ENCODE data around the gene CRIP3. TPM values are rescaled to one million over a fixed set of nuclear protein-coding genes. Genes with fewer than 3 reads are reported as not detected.

Gene CRIP3
- total RNA-seq, 1 experiment from 2014 or later, result not detected

DNA sequence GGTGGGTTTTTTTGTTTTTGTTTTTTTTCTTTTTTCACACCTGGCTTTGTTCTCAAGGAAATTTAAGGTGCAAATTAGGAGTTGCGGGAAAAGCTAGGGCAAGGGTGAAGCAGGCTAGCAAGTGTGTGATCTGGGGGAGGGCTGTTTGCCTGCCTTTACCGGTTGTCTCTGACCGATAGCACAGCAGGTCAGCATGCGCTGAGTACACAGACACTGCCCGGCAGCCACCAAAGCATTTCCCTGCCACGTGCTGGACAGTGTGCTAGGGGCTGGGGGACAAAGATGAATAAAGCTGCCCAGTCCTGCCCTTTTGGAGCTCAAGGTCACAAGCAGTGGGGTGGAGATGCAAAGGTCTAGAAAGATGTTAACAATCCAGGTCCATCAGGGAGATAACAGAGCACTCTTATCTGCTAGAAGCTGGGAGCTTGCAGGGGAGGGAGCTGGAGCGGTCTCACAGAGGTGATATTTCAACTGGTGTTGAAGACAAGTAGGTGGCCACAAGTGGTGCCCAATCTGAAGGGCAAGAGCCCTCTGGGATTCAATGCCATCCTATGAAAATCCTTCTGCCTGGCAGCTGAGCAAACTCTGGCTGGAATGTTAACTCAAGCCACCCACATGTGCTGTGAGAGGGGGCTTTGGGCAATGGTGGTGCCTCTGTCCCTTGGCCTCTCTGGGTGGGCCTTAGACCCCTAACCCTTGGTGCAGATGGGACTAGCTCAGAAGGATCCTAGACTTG lies 40.8 kb downstream of the CRIP3 start:
- Histone ChIP-seq H3K36me3 (ENCODE audit: control insufficient read depth, insufficient read depth, low read length) (no peaks in the 10 kb centered on the region), H3K27me3 (replicated peaks; ENCODE audit: control insufficient read depth, insufficient read depth, low read length) (no peaks in the 10 kb centered on the region), H3K9me3 (no peaks in the 10 kb centered on the region), H3K4me1 (peaks cover 37% of the 10 kb centered on the region), H3K4me3 (ENCODE audit: low read depth, low read length) (no peak overlapping the region)
- Mint-ChIP-seq H3K27ac (ENCODE audit: unreplicated experiment) (no peak overlapping the region), H3K4me1 (ENCODE audit: low read depth, unreplicated experiment) (peaks cover 18% of the 10 kb centered on the region), H3K36me3 (ENCODE audit: insufficient read depth, unreplicated experiment) (no peaks in the 10 kb centered on the region), H3K9me3 (ENCODE audit: unreplicated experiment) (no peaks in the 10 kb centered on the region), H3K4me3 (ENCODE audit: unreplicated experiment) (no peak overlapping the region), H3K27me3 (ENCODE audit: insufficient read depth, unreplicated experiment) (no peaks in the 10 kb centered on the region)
- BruUV-seq (replicated peaks), result no TSS peak
- ChIA-PET CTCF (interaction anchor here (0.5 to 1.1 kb wide), 7 partner anchors 13 to 316 kb away, joined by 3 to 5 read pairs (median 3); no protein-coding TSS in a partner anchor), POLR2A (interaction anchor here (0.8 kb wide), 1 partner anchor 86 kb away, joined by 3 read pairs; the partner anchor contains the start of gene CUL9)
- peak; percentile 47 to 80 for DNase-seq
- TF ChIP-seq, protein P1, sequence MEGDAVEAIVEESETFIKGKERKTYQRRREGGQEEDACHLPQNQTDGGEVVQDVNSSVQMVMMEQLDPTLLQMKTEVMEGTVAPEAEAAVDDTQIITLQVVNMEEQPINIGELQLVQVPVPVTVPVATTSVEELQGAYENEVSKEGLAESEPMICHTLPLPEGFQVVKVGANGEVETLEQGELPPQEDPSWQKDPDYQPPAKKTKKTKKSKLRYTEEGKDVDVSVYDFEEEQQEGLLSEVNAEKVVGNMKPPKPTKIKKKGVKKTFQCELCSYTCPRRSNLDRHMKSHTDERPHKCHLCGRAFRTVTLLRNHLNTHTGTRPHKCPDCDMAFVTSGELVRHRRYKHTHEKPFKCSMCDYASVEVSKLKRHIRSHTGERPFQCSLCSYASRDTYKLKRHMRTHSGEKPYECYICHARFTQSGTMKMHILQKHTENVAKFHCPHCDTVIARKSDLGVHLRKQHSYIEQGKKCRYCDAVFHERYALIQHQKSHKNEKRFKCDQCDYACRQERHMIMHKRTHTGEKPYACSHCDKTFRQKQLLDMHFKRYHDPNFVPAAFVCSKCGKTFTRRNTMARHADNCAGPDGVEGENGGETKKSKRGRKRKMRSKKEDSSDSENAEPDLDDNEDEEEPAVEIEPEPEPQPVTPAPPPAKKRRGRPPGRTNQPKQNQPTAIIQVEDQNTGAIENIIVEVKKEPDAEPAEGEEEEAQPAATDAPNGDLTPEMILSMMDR (IDR thresholded peaks at IDR 0.05; ENCODE audit: insufficient read depth in 1 of 2, low read depth in 1 of 2, low read length in 1 of 2, severe bottlenecking in 1 of 2, unreplicated experiment in 1 of 2), result no peak
- intact Hi-C loops (cut with micrococcal nuclease; ENCODE audit: unreplicated experiment), result no loop called here

DNA sequence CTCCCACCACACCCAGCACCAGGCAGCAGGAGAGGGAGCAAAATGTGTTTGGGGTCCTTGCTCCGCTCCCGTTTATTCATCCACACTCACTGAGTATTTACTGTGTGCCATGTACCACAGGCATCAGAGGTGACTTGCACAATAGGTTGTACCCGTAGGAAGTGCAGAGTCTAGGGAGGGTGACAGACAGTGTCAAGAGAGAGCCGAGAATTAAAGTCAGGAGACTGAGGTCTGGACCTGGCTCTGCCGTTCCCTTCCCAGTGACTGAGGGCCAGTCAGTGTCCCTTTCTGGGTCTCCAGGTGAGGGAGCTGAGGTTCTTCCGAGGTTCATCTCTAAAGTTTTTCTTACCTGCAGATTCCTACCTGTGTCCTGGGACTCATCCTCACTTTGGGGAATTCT lies 43.1 kb downstream of the CRIP3 start:
- Histone ChIP-seq H3K9me3 (no peaks in the 10 kb centered on the region), H3K27me3 (replicated peaks; ENCODE audit: control insufficient read depth, insufficient read depth, low read length) (no peaks in the 10 kb centered on the region), H3K4me3 (ENCODE audit: low read depth, low read length) (no peak overlapping the region), H3K4me1 (peaks cover 43% of the 10 kb centered on the region), H3K36me3 (ENCODE audit: control insufficient read depth, insufficient read depth, low read length) (no peaks in the 10 kb centered on the region)
- Mint-ChIP-seq H3K27ac (ENCODE audit: unreplicated experiment) (no peak overlapping the region), H3K4me1 (ENCODE audit: low read depth, unreplicated experiment) (peaks cover 29% of the 10 kb centered on the region), H3K4me3 (ENCODE audit: unreplicated experiment) (no peak overlapping the region), H3K36me3 (ENCODE audit: insufficient read depth, unreplicated experiment) (no peaks in the 10 kb centered on the region), H3K9me3 (ENCODE audit: unreplicated experiment) (no peaks in the 10 kb centered on the region), H3K27me3 (ENCODE audit: insufficient read depth, unreplicated experiment) (no peaks in the 10 kb centered on the region)
- DNase-seq, result no peak
- ChIA-PET POLR2A (interaction anchor here (0.6 kb wide), 1 partner anchor 212 kb away, joined by 4 read pairs; the partner anchor contains the start of gene TJAP1), CTCF (no interaction called here)
- intact Hi-C loops (cut with micrococcal nuclease; ENCODE audit: unreplicated experiment), result no loop called here
- no TSS peak for BruUV-seq (replicated peaks)
- TF ChIP-seq, protein P1 (IDR thresholded peaks at IDR 0.05; ENCODE audit: insufficient read depth in 1 of 2, low read depth in 1 of 2, low read length in 1 of 2, severe bottlenecking in 1 of 2, unreplicated experiment in 1 of 2), result no peak

DNA sequence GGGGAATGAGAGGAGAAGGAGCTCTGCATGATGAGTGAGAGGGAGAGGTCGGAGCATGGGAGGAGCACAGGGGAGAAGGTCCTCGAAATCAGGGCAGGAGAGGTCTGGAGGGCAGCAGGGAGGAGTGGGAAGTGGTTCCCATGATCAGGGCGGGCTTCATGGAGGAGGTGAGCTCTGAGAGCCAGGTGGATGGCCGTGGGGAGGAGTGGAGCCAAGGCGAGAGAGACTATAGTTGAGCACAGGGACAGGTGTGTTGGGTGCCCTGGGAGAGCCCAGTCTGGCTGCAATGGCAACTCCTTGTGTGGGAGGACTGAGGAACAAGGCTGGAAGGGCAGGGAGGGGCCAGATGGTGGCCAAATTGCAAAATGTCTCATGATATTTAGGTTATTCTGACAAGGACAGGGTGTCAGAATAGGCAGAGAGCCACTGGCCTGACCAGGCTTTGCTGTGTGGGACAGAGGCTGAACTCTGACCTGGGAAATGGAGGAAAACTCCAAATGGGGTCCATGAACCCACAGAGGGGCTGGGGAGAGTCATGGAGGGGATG lies 44.0 kb downstream of the CRIP3 start:
- Mint-ChIP-seq H3K9me3 (ENCODE audit: unreplicated experiment) (no peaks in the 10 kb centered on the region), H3K4me3 (ENCODE audit: unreplicated experiment) (no peak overlapping the region), H3K27me3 (ENCODE audit: insufficient read depth, unreplicated experiment) (no peaks in the 10 kb centered on the region), H3K4me1 (ENCODE audit: low read depth, unreplicated experiment) (peaks cover 21% of the 10 kb centered on the region), H3K27ac (ENCODE audit: unreplicated experiment) (no peak overlapping the region), H3K36me3 (ENCODE audit: insufficient read depth, unreplicated experiment) (no peaks in the 10 kb centered on the region)
- Histone ChIP-seq H3K9me3 (no peaks in the 10 kb centered on the region), H3K4me1 (peaks cover 36% of the 10 kb centered on the region), H3K36me3 (ENCODE audit: control insufficient read depth, insufficient read depth, low read length) (no peaks in the 10 kb centered on the region), H3K27me3 (replicated peaks; ENCODE audit: control insufficient read depth, insufficient read depth, low read length) (no peaks in the 10 kb centered on the region), H3K4me3 (ENCODE audit: low read depth, low read length) (no peak overlapping the region)
- no TSS peak for BruUV-seq (replicated peaks)
- no peak for DNase-seq
- intact Hi-C loops (cut with micrococcal nuclease; ENCODE audit: unreplicated experiment), result no loop called here
- CTCF ChIA-PET, result interaction anchor here (1.0 kb wide), 1 partner anchor 15 kb away, joined by 3 read pairs; no protein-coding TSS in a partner anchor
- POLR2A ChIA-PET, result no interaction called here
- TF ChIP-seq, protein P1 (IDR thresholded peaks at IDR 0.05; ENCODE audit: insufficient read depth in 1 of 2, low read depth in 1 of 2, low read length in 1 of 2, severe bottlenecking in 1 of 2, unreplicated experiment in 1 of 2), result no peak

Data from Caco-2 (cell line).